ENCODE data around the gene DHPS. TPM values are rescaled to one million over a fixed set of nuclear protein-coding genes. Genes with fewer than 3 reads are reported as not detected.
"Not testable (repeated sequence)": the region's sequence is repeated elsewhere in the genome, so short reads cannot be mapped to it uniquely, and the experiment has no call there.

Gene DHPS
- total and polyA plus RNA-seq, 10 donors = 55.1 to 158 (median 93.8) TPM

DNA sequence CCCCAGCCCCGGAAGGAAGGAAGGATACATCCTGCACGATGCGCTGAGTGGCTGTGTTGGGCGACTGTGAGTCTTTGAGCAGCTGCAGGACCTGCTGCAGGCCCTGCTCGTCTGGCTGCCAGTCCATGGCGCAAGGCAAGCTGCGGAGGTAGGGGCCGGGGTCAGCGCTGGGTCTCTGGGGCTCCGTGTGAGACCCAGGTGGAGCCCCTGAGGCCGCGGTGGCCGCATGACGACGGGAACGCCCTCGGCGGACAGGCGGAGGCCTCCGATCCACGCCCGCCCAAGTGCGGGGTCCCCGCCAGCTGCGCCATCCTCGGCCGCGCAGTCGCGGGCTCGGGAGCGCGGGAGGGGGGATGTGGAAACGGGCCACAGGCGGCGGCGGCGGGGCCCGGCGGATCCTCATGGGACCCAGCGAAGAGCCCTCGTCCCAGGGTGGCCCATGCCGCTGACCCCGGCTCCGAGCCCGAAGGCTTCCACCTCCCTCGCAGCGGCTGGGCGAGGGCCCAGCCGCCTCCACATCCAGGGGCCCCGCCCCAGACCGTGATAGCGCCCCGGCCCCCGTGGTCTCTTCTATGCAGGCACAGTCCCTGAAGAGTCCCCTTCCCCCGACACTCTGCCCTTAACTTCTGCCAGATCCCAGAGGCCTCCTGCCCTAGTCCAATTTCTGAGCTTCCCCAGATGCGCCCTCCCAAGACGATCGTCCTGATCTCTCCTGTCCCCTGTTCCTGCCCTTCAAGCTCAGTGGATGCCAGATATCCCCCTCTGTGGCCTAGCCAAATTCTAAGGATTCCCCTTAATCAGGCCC, 39.4 kb upstream of the DHPS start:
- H3K9me3 ChIP-seq = no peaks in the 10 kb centered on the region
- 1 to 33% (median 15%) methylated on average over 15 to 59 of the region's 59 CpGs for WGBS, 5 donors
- intact Hi-C loops (cut with DNase I; ENCODE audit: low total_unique reads) = no loop called here
- no peak for DNase-seq
- H3K27me3 ChIP-seq (replicated peaks in 1 of 7) = no peaks in the 10 kb centered on the region
- peaks cover 22 to 71% (median 47%) of the 10 kb centered on the region in 6 donors for H3K4me1 ChIP-seq
- TF ChIP-seq POLR2AphosphoS5 (IDR thresholded peaks at IDR 0.05) (peak in 2 of 3 donors; percentile 28 to 49), POLR2A (IDR thresholded peaks at IDR 0.05) (no peak)
- TF ChIP-seq, protein P1, sequence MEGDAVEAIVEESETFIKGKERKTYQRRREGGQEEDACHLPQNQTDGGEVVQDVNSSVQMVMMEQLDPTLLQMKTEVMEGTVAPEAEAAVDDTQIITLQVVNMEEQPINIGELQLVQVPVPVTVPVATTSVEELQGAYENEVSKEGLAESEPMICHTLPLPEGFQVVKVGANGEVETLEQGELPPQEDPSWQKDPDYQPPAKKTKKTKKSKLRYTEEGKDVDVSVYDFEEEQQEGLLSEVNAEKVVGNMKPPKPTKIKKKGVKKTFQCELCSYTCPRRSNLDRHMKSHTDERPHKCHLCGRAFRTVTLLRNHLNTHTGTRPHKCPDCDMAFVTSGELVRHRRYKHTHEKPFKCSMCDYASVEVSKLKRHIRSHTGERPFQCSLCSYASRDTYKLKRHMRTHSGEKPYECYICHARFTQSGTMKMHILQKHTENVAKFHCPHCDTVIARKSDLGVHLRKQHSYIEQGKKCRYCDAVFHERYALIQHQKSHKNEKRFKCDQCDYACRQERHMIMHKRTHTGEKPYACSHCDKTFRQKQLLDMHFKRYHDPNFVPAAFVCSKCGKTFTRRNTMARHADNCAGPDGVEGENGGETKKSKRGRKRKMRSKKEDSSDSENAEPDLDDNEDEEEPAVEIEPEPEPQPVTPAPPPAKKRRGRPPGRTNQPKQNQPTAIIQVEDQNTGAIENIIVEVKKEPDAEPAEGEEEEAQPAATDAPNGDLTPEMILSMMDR (IDR thresholded peaks at IDR 0.05 in 8 of 11, conservative IDR thresholded peaks at IDR 0.05 in 3 of 11) = no peak
- H3K36me3 ChIP-seq = peaks cover 0 to 38% (median 20%) of the 10 kb centered on the region in 6 donors
- H3K27ac ChIP-seq = peak overlapping the region; percentile 80 to 94 (median 90)
- peak overlapping the region; percentile 48 to 91 (median 70) for H3K4me3 ChIP-seq

- TF ChIP-seq POLR2A (IDR thresholded peaks at IDR 0.05) = no peak
- no peak for TF ChIP-seq POLR2AphosphoS5 (IDR thresholded peaks at IDR 0.05)
- TF ChIP-seq, protein P1 (IDR thresholded peaks at IDR 0.05 in 8 of 11, conservative IDR thresholded peaks at IDR 0.05 in 3 of 11) = no peak
- no peaks in the 10 kb centered on the region for H3K9me3 ChIP-seq
- H3K27me3 ChIP-seq (replicated peaks in 1 of 7) = no peaks in the 10 kb centered on the region
- peaks cover 2 to 45% (median 26%) of the 10 kb centered on the region in 6 donors for H3K36me3 ChIP-seq
- H3K4me3 ChIP-seq = peak overlapping the region in 5 of 8 donors; percentile 58 to 91 (median 72)
- 84 to 94% (median 88%) methylated on average over 9 to 10 of the region's 10 CpGs for WGBS, 5 donors
- DNase-seq = no peak
- H3K27ac ChIP-seq = peak overlapping the region in 5 of 8 donors; percentile 89 to 94 (median 93)
- H3K4me1 ChIP-seq = peaks cover 22 to 71% (median 47%) of the 10 kb centered on the region in 6 donors
- intact Hi-C loops (cut with DNase I; ENCODE audit: low total_unique reads) = no loop called here
Measured at GRCh38 chr19:12720296-12720695, 38.6 kb upstream of the DHPS start.

- Histone ChIP-seq H3K36me3 (peaks cover 4 to 86% (median 65%) of the 10 kb centered on the region in 6 donors), H3K4me3 (no peak overlapping the region), H3K9me3 (no peaks in the 10 kb centered on the region), H3K27ac (no peak overlapping the region), H3K27me3 (replicated peaks in 1 of 7) (no peaks in the 10 kb centered on the region), H3K4me1 (peaks cover 8 to 40% (median 16%) of the 10 kb centered on the region in 6 donors)
- 94 to 100% (median 98%) methylated on average over 3 of the region's 3 CpGs for WGBS, 5 donors
- TF ChIP-seq POLR2AphosphoS5 (IDR thresholded peaks at IDR 0.05) (no peak), POLR2A (IDR thresholded peaks at IDR 0.05) (no peak)
- TF ChIP-seq, protein P1 (IDR thresholded peaks at IDR 0.05 in 8 of 11, conservative IDR thresholded peaks at IDR 0.05 in 3 of 11) = no peak
- DNase-seq = no peak
- intact Hi-C loops (cut with DNase I; ENCODE audit: low total_unique reads) = loop anchor here (5.0 kb wide), 1 partner anchor 41 kb away; no protein-coding TSS in a partner anchor
Measured at GRCh38 chr19:12715929-12716328, 34.2 kb upstream of the DHPS start.

DNA sequence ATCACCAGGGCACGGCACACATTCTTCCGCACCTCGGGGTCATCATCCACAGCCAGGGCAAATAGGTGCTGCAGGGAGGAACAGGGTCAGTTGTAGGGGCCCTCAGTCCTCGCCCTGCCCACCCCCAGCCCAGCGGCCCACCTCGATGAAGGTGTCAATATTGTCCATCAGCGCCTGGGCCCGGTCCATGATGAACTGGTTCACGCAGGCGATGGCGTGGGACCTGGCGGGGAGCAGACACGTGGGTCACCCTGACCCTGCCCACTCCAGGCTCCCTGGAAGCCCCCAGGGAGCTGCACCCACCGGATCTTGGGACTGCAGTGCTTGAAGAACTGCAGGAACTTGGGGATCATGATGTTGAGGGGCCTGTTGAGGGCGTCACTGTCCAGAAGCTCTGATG, 33.4 kb upstream of the DHPS start:
- WGBS, 5 donors = 94 to 99% (median 96%) methylated on average over 15 of the region's 15 CpGs; no CpG with 5 or more reads in 1 of the 5 donors
- Histone ChIP-seq H3K27me3 (replicated peaks in 1 of 7) (no peaks in the 10 kb centered on the region), H3K27ac (no peak overlapping the region), H3K9me3 (no peaks in the 10 kb centered on the region), H3K4me1 (peaks cover under 1 to 32% (median 8%) of the 10 kb centered on the region in 6 donors), H3K36me3 (peaks cover 4 to 95% (median 73%) of the 10 kb centered on the region in 6 donors), H3K4me3 (no peak overlapping the region)
- TF ChIP-seq, protein P1 (IDR thresholded peaks at IDR 0.05 in 8 of 11, conservative IDR thresholded peaks at IDR 0.05 in 3 of 11) = no peak
- peak in 1 of 3 donors; percentile 37 for TF ChIP-seq POLR2AphosphoS5 (IDR thresholded peaks at IDR 0.05)
- intact Hi-C loops (cut with DNase I; ENCODE audit: low total_unique reads) = loop anchor here (5.0 kb wide), 1 partner anchor 42 kb away; no protein-coding TSS in a partner anchor
- no peak for DNase-seq

DNA sequence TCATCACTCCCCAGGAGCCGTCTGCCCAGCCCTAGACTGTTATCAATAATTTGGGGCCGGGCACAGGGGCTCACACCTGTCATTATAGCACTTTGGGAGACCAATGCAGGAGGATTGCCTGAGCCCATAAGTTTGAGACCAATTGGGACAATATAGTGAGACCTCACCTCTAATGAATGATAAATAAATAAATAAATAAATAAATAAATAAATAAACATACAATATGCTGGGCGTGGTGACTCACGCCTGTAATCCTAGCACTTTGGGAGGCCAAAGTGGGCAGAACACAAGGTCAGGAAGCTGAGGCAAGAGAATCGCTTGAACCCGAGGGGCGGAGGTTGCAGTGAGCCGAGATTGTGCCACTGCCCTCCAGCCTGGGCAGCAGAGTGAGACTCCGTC, 31.6 kb upstream of the DHPS start:
- WGBS, 5 donors = 85 to 94% (median 93%) methylated on average over 9 of the region's 9 CpGs
- intact Hi-C loops (cut with DNase I; ENCODE audit: low total_unique reads) = not testable (repeated sequence)

More for the DNA sequence above, 31.6 kb upstream of the DHPS start:
- H3K4me3 ChIP-seq; DNase-seq; H3K9me3 ChIP-seq; H3K27ac ChIP-seq; H3K27me3 ChIP-seq (replicated peaks in 1 of 7): not testable (repeated sequence)
- Histone ChIP-seq H3K4me1 (peaks cover 0 to 14% (median 0%) of the 10 kb centered on the region in 6 donors), H3K36me3 (peaks cover 6 to 98% (median 80%) of the 10 kb centered on the region in 6 donors)
